GM12873 (cell line): ENCODE data around the gene COL23A1.

ENCODE experiments used
- TF ChIP-seq, protein P1 (sequence below): IDR thresholded peaks from 2 replicates; pipeline ENCODE4 v1.5.1; 2012; ENCODE audit warnings: low read depth, mild to moderate bottlenecking, moderate library complexity, low read length, control low read depth; ENCODE audit not compliant: insufficient read depth; ENCODE audit errors: missing control alignments

COL23A1 gene

DNA sequence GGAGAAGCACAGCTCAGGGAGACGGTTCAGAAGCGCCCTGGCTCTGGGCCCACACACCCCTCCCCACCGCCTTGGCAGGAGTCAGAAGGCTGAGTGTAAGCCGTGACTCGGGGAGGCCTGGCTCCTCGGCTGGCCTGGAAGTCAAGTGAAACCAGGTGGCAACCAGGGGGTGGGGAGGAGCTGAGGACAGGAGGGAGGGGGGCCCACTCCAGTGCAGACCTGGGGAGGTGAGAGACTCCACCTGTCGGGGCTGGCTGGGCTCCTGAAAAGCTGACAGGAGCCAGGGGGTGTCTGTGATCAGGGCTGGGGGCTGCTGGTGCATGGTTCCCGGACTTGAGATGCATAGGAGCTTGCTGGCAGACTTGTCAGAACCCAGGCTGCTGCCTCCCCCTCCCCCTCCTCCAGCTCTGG is 207.4 kb downstream of the COL23A1 start:
- TF ChIP-seq, protein P1, sequence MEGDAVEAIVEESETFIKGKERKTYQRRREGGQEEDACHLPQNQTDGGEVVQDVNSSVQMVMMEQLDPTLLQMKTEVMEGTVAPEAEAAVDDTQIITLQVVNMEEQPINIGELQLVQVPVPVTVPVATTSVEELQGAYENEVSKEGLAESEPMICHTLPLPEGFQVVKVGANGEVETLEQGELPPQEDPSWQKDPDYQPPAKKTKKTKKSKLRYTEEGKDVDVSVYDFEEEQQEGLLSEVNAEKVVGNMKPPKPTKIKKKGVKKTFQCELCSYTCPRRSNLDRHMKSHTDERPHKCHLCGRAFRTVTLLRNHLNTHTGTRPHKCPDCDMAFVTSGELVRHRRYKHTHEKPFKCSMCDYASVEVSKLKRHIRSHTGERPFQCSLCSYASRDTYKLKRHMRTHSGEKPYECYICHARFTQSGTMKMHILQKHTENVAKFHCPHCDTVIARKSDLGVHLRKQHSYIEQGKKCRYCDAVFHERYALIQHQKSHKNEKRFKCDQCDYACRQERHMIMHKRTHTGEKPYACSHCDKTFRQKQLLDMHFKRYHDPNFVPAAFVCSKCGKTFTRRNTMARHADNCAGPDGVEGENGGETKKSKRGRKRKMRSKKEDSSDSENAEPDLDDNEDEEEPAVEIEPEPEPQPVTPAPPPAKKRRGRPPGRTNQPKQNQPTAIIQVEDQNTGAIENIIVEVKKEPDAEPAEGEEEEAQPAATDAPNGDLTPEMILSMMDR, result no peak

- TF ChIP-seq, protein P1, result no peak
Observed at GRCh38 chr5:178381921-178382695, 208.1 kb downstream of the COL23A1 start.

GRCh38 chr5:178381206-178381605 is 209.0 kb downstream of the COL23A1 start:
- TF ChIP-seq, protein P1, result no peak

- TF ChIP-seq, protein P1, result no peak
Observed at GRCh38 chr5:178380541-178381074, 209.6 kb downstream of the COL23A1 start.

- TF ChIP-seq, protein P1, result no peak
Observed at GRCh38 chr5:178380086-178380485, 210.1 kb downstream of the COL23A1 start.

GRCh38 chr5:178378527-178379484 is 211.4 kb downstream of the COL23A1 start:
- TF ChIP-seq, protein P1, result no peak
